ENCODE measurements around the gene MLLT10. TPM values are rescaled to one million over a fixed set of nuclear protein-coding genes. Genes with fewer than 3 reads are reported as not detected.

Gene MLLT10
- total RNA-seq, 1 donor from 2014 or later = 50.9 TPM

DNA sequence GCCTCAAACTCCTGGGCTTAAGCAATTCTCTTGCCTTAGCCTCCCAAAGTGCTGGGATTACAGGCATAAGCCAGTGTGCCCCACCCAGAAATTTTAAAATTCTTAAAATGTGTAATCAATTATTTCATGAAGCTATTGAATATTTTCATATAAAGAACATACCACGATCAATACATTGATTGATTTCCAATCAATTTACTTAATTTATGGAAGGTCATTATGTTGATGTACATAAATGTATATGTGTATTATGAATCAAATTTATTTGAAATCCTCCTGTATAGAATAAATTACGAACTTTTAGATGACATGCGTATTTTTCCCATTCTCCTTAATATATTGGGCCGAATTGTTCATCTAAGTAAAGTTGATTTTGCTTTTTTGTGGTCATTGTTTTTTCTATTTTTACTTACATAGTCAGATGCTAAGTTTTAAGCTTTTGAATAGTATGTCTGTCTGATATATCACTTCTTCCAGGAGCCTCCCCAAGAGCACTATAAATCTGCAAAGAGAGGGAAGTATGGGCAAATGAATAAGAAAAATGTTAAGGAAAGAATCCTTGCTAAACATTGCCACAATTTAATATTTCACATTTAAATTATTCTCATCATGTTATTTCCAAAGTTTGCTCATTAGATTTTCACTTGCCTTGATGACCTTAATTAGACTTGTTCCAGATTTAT is 43.9 kb upstream of the MLLT10 start:
- H3K4me3 Mint-ChIP-seq (ENCODE audit: unreplicated experiment) = no peak overlapping the region

GRCh38 chr10:21490711-21491105 is 43.3 kb upstream of the MLLT10 start:
- no peak for DNase-seq
- H3K27ac Mint-ChIP-seq (ENCODE audit: unreplicated experiment) = no peak overlapping the region
- H3K36me3 Mint-ChIP-seq (ENCODE audit: unreplicated experiment) = no peaks in the 10 kb centered on the region
- H3K9me3 Mint-ChIP-seq (ENCODE audit: unreplicated experiment) = peaks cover 4% of the 10 kb centered on the region
- H3K27me3 Mint-ChIP-seq (ENCODE audit: unreplicated experiment) = peaks cover 8% of the 10 kb centered on the region
- H3K4me1 Mint-ChIP-seq (ENCODE audit: low read depth, unreplicated experiment) = peaks cover 5% of the 10 kb centered on the region
- no peak overlapping the region for H3K4me3 Mint-ChIP-seq (ENCODE audit: unreplicated experiment)
- TF ChIP-seq, protein P1, sequence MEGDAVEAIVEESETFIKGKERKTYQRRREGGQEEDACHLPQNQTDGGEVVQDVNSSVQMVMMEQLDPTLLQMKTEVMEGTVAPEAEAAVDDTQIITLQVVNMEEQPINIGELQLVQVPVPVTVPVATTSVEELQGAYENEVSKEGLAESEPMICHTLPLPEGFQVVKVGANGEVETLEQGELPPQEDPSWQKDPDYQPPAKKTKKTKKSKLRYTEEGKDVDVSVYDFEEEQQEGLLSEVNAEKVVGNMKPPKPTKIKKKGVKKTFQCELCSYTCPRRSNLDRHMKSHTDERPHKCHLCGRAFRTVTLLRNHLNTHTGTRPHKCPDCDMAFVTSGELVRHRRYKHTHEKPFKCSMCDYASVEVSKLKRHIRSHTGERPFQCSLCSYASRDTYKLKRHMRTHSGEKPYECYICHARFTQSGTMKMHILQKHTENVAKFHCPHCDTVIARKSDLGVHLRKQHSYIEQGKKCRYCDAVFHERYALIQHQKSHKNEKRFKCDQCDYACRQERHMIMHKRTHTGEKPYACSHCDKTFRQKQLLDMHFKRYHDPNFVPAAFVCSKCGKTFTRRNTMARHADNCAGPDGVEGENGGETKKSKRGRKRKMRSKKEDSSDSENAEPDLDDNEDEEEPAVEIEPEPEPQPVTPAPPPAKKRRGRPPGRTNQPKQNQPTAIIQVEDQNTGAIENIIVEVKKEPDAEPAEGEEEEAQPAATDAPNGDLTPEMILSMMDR (IDR thresholded peaks at IDR 0.05; ENCODE audit: partially characterized antibody, unreplicated experiment) = no peak

More for the DNA sequence above, 43.9 kb upstream of the MLLT10 start:
- no peak for DNase-seq
- Mint-ChIP-seq H3K27ac (ENCODE audit: unreplicated experiment) (no peak overlapping the region), H3K27me3 (ENCODE audit: unreplicated experiment) (peaks cover 5% of the 10 kb centered on the region), H3K4me1 (ENCODE audit: low read depth, unreplicated experiment) (peaks cover 5% of the 10 kb centered on the region), H3K9me3 (ENCODE audit: unreplicated experiment) (peaks cover 2% of the 10 kb centered on the region), H3K36me3 (ENCODE audit: unreplicated experiment) (no peaks in the 10 kb centered on the region)
- TF ChIP-seq, protein P1 (IDR thresholded peaks at IDR 0.05; ENCODE audit: partially characterized antibody, unreplicated experiment) = no peak

DNA sequence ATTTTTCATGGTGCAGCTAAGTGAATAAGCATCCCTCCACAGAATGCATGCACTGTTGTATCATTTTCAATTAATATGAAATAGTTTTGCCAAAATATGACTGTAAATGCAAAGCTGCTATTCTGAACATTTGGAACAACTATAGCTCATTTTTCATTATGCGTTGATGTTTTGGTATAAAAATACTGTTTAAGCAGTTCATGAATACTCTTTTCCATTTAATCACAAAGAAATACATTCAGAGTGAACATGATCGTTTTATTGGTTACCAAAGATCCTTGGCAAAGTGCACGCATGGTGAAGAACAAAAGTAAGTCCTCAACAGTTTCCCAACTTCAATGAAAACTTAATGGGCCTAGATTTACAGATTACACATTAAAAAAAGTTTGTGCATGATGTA is 41.6 kb upstream of the MLLT10 start:
- no peak overlapping the region for H3K4me3 Mint-ChIP-seq (ENCODE audit: unreplicated experiment)
- no peak overlapping the region for H3K27ac Mint-ChIP-seq (ENCODE audit: unreplicated experiment)
- DNase-seq = no peak
- H3K4me1 Mint-ChIP-seq (ENCODE audit: low read depth, unreplicated experiment) = peaks cover 5% of the 10 kb centered on the region
- H3K27me3 Mint-ChIP-seq (ENCODE audit: unreplicated experiment) = peaks cover 8% of the 10 kb centered on the region
- TF ChIP-seq, protein P1 (IDR thresholded peaks at IDR 0.05; ENCODE audit: partially characterized antibody, unreplicated experiment) = no peak
- H3K9me3 Mint-ChIP-seq (ENCODE audit: unreplicated experiment) = peaks cover 5% of the 10 kb centered on the region
- H3K36me3 Mint-ChIP-seq (ENCODE audit: unreplicated experiment) = no peaks in the 10 kb centered on the region

- Mint-ChIP-seq H3K9me3 (ENCODE audit: unreplicated experiment) (peaks cover 12% of the 10 kb centered on the region), H3K27ac (ENCODE audit: unreplicated experiment) (no peak overlapping the region), H3K27me3 (ENCODE audit: unreplicated experiment) (peaks cover 11% of the 10 kb centered on the region), H3K36me3 (ENCODE audit: unreplicated experiment) (no peaks in the 10 kb centered on the region), H3K4me1 (ENCODE audit: low read depth, unreplicated experiment) (peaks cover 1% of the 10 kb centered on the region), H3K4me3 (ENCODE audit: unreplicated experiment) (peak overlapping the region; percentile 77)
- TF ChIP-seq, protein P1 (IDR thresholded peaks at IDR 0.05; ENCODE audit: partially characterized antibody, unreplicated experiment) = no peak
- no peak for DNase-seq
Observed at GRCh38 chr10:21493784-21494183, 40.2 kb upstream of the MLLT10 start.

GRCh38 chr10:21494191-21495001 is 39.6 kb upstream of the MLLT10 start:
- peak; percentile 45 for DNase-seq
- TF ChIP-seq, protein P1 (IDR thresholded peaks at IDR 0.05; ENCODE audit: partially characterized antibody, unreplicated experiment) = no peak
- Mint-ChIP-seq H3K4me3 (ENCODE audit: unreplicated experiment) (peak overlapping the region; percentile 96), H3K4me1 (ENCODE audit: low read depth, unreplicated experiment) (peaks cover 7% of the 10 kb centered on the region), H3K27ac (ENCODE audit: unreplicated experiment) (no peak overlapping the region), H3K27me3 (ENCODE audit: unreplicated experiment) (peaks cover 11% of the 10 kb centered on the region), H3K36me3 (ENCODE audit: unreplicated experiment) (no peaks in the 10 kb centered on the region), H3K9me3 (ENCODE audit: unreplicated experiment) (peaks cover 12% of the 10 kb centered on the region)
